ENCODE results near the gene FYB2. TPM values are rescaled to one million over a fixed set of nuclear protein-coding genes. Genes with fewer than 3 reads are reported as not detected.
A peak's percentile ranks its signal among the peaks of the same experiment; 100 is the strongest.

FYB2 gene
- total RNA-seq, 1 donor from 2014 or later, result not detected

DNA sequence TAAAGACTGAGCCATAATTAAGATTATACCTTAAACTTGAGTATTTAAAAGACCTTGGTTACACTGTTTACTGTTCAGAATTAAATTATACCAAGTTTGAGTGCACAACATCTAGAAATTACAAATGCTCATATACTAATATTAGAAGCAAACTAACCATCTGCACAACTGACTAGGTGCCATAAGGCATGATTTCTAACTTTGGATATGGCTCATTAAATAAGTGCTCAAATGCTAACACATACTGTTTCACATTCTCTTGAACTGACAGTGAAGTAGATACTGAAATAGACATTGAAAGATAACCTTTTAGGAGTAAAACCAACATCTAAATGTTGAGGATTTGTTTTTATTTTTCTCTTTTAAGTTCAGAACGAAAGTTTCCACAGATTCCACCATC is 100.0 kb downstream of the FYB2 start:
- H3K36me3 ChIP-seq (ENCODE audit: control insufficient read depth, insufficient read depth, low read length), result no peaks in the 10 kb centered on the region
- no peak overlapping the region for H3K4me3 ChIP-seq (ENCODE audit: low read depth, low read length)
- DNase-seq (ENCODE audit: low read depth), result no peak
- no peaks in the 10 kb centered on the region for H3K27me3 ChIP-seq (ENCODE audit: control insufficient read depth, insufficient read depth, low read length)
- TF ChIP-seq, protein P1, sequence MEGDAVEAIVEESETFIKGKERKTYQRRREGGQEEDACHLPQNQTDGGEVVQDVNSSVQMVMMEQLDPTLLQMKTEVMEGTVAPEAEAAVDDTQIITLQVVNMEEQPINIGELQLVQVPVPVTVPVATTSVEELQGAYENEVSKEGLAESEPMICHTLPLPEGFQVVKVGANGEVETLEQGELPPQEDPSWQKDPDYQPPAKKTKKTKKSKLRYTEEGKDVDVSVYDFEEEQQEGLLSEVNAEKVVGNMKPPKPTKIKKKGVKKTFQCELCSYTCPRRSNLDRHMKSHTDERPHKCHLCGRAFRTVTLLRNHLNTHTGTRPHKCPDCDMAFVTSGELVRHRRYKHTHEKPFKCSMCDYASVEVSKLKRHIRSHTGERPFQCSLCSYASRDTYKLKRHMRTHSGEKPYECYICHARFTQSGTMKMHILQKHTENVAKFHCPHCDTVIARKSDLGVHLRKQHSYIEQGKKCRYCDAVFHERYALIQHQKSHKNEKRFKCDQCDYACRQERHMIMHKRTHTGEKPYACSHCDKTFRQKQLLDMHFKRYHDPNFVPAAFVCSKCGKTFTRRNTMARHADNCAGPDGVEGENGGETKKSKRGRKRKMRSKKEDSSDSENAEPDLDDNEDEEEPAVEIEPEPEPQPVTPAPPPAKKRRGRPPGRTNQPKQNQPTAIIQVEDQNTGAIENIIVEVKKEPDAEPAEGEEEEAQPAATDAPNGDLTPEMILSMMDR (IDR thresholded peaks at IDR 0.05; ENCODE audit: insufficient read depth, low read length, poor library complexity, severe bottlenecking), result no peak

DNA sequence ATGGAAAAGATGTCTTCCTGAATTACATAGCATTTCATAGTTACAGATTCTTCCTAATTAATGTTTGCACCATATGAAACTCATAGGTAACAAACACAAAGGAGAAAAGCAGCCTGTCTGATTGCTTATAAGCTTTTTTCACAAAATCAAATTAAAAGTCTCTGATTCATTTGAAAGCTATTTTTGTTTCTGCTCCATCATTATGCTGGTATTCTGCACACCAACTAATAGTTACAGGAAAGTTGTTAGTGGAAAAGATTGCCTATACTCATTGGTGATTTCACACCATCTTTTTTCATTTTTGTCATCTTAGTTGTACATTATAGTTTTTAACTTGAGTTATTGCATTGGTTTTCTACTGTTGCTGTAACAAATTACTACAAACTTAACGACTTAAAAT is 104.0 kb downstream of the FYB2 start:
- DNase-seq (ENCODE audit: low read depth), result no peak
- TF ChIP-seq, protein P1 (IDR thresholded peaks at IDR 0.05; ENCODE audit: insufficient read depth, low read length, poor library complexity, severe bottlenecking), result no peak
- Histone ChIP-seq H3K36me3 (ENCODE audit: control insufficient read depth, insufficient read depth, low read length) (no peaks in the 10 kb centered on the region), H3K27me3 (ENCODE audit: control insufficient read depth, insufficient read depth, low read length) (no peaks in the 10 kb centered on the region), H3K4me3 (ENCODE audit: low read depth, low read length) (no peak overlapping the region)

DNA sequence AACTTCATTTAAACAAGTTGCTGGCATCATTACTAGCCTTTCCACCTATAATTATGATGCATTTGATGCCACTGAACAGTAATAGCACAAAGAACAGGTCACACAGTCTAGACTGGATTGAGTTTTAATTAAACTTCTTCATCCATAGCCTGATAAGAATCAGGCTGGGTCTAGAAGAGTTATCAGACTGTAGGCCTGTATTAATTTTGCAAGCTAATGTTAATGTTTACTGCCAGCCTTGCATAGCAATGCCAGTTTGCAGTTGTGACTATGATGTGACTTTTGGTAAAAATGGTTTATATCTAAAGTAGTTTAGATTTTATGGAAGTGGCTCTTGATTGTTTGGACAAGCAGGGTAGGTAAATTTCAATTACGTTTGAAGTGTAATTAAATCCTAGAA is 106.1 kb downstream of the FYB2 start:
- TF ChIP-seq, protein P1 (IDR thresholded peaks at IDR 0.05; ENCODE audit: insufficient read depth, low read length, poor library complexity, severe bottlenecking), result no peak
- H3K36me3 ChIP-seq (ENCODE audit: control insufficient read depth, insufficient read depth, low read length), result no peaks in the 10 kb centered on the region
- no peak overlapping the region for H3K4me3 ChIP-seq (ENCODE audit: low read depth, low read length)
- H3K27me3 ChIP-seq (ENCODE audit: control insufficient read depth, insufficient read depth, low read length), result no peaks in the 10 kb centered on the region
- DNase-seq (ENCODE audit: low read depth), result no peak

DNA sequence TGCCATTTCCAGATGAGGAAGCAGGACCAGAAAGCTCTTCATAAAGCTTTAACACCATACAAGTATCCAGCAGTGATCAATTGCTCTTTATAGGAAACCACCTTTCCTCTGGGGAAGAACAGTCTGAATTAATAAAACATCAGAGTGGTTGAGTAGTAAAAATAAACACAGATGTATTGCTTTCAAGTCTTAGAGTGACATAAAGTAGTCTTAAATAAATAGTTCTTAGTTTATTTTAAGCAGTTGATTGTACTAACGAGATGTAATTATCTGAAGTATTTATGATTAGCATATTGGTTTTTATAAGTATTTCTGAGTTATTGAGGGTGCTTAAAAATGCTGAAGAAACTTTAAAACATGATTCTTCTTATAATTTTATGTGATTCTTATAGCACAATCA is 107.1 kb downstream of the FYB2 start:
- Histone ChIP-seq H3K36me3 (ENCODE audit: control insufficient read depth, insufficient read depth, low read length) (no peaks in the 10 kb centered on the region), H3K27me3 (ENCODE audit: control insufficient read depth, insufficient read depth, low read length) (no peaks in the 10 kb centered on the region), H3K4me3 (ENCODE audit: low read depth, low read length) (no peak overlapping the region)
- no peak for DNase-seq (ENCODE audit: low read depth)
- TF ChIP-seq, protein P1 (IDR thresholded peaks at IDR 0.05; ENCODE audit: insufficient read depth, low read length, poor library complexity, severe bottlenecking), result no peak

DNA sequence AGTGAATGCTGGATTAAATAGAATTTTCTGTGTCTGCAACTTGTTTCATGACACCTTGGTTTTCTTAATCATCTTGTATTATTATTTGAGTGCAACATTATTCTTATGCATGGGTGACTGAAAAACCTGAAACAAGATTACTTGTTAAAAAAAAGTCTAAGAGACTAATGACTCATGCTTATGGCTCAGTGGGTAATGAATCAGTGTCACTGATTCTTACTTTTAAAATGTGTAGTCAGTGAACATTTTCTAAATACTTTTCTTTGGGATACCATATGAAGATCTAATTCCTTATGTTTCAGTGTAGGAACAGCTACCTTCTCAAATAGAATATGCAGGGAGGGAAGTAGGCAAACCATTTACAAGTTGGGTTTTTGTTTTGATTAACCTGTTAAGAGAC is 108.6 kb downstream of the FYB2 start:
- Histone ChIP-seq H3K36me3 (ENCODE audit: control insufficient read depth, insufficient read depth, low read length) (no peaks in the 10 kb centered on the region), H3K4me3 (ENCODE audit: low read depth, low read length) (no peak overlapping the region), H3K27me3 (ENCODE audit: control insufficient read depth, insufficient read depth, low read length) (no peaks in the 10 kb centered on the region)
- DNase-seq (ENCODE audit: low read depth), result peak; percentile 63
- TF ChIP-seq, protein P1 (IDR thresholded peaks at IDR 0.05; ENCODE audit: insufficient read depth, low read length, poor library complexity, severe bottlenecking), result no peak

DNA sequence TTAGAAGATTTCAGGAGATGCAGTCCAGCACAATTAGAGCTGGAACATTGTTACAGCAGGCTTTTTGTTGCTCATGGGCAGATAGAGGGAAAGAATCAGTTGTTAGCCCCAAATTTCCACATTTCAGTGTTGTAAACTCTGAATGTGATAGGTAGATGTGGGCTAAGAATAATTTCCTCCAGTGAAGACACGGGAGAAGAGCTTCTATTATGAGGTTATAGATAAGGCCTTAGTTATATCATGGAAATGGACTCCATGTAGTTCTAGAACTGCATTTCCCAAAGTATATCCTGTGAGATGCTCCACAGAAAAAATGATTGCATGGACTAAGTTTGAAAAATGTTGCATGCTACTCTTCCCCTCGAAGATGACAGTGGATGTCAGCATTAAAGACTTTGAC is 109.2 kb downstream of the FYB2 start:
- Histone ChIP-seq H3K4me3 (ENCODE audit: low read depth, low read length) (no peak overlapping the region), H3K27me3 (ENCODE audit: control insufficient read depth, insufficient read depth, low read length) (no peaks in the 10 kb centered on the region), H3K36me3 (ENCODE audit: control insufficient read depth, insufficient read depth, low read length) (no peaks in the 10 kb centered on the region)
- DNase-seq (ENCODE audit: low read depth), result no peak
- TF ChIP-seq, protein P1 (IDR thresholded peaks at IDR 0.05; ENCODE audit: insufficient read depth, low read length, poor library complexity, severe bottlenecking), result no peak
